MCF 10A (cell line): ENCODE measurements around the gene TUBAL3. TPM values are rescaled to one million over a fixed set of nuclear protein-coding genes. Genes with fewer than 3 reads are reported as not detected.

ENCODE experiments used
- BruUV-seq: library from RNA; stranded (reverse); fragments of 400-500 nt; replicated peaks from 2 replicates; lab custom pipeline; 2021; lab: Mats Ljungman, UMichigan
- CTCF ChIA-PET: fragments of 300-600 bp; sonication (Branson Sonifier 250); formaldehyde crosslinking; extraction: SDS; loops from one replicate; lab custom pipeline; 2021; ENCODE audit warnings: antibody characterized with exemption, inconsistent platforms; lab: Yijun Ruan, JAX
- POLR2A ChIA-PET: fragments of 300-600, 350-650 bp; sonication (Branson Sonifier 250); formaldehyde crosslinking; extraction: SDS; loops from one replicate; lab custom pipeline; 2020; ENCODE audit warnings: antibody characterized with exemption, inconsistent platforms; lab: Yijun Ruan, JAX
- DNase-seq: peaks from one replicate; pipeline ENCODE4 v3.0.0-alpha.2; 2018; ENCODE audit not compliant: unreplicated experiment
- H3K27ac Mint-ChIP-seq: one replicate; pipeline ENCODE4 v1.8.0; 2022; ENCODE audit warnings: mild to moderate bottlenecking, low read depth, mixed read lengths; ENCODE audit not compliant: unreplicated experiment
- H3K27me3 Mint-ChIP-seq: one replicate; pipeline ENCODE4 v1.8.0; 2022; ENCODE audit warnings: mixed read lengths; ENCODE audit not compliant: insufficient read depth, unreplicated experiment
- H3K36me3 Mint-ChIP-seq: one replicate; pipeline ENCODE4 v1.8.0; 2022; ENCODE audit warnings: mild to moderate bottlenecking, moderate library complexity, mixed read lengths; ENCODE audit not compliant: insufficient read depth, unreplicated experiment
- H3K4me1 Mint-ChIP-seq: one replicate; pipeline ENCODE4 v1.8.0; 2022; ENCODE audit warnings: mixed read lengths; ENCODE audit not compliant: insufficient read depth, unreplicated experiment
- H3K4me3 Mint-ChIP-seq: one replicate; pipeline ENCODE4 v1.8.0; 2022; ENCODE audit warnings: mild to moderate bottlenecking, moderate library complexity, mixed read lengths; ENCODE audit not compliant: unreplicated experiment
- H3K9me3 Mint-ChIP-seq: one replicate; pipeline ENCODE4 v1.8.0; 2022; ENCODE audit warnings: mixed read lengths; ENCODE audit not compliant: unreplicated experiment
- CTCF ChIP-seq: fragments of 200-600 bp; IDR thresholded peaks from one replicate; pipeline ENCODE4 v1.8.0; 2022; ENCODE audit warnings: antibody characterized with exemption, mild to moderate bottlenecking; ENCODE audit not compliant: unreplicated experiment
- intact Hi-C: fragments of 100-400 bp; cut with micrococcal nuclease; formaldehyde crosslinking; loops from 2 replicates; pipeline ENCODE4 v1.14.1; 2022
- total RNA-seq: library from RNA; stranded (reverse); gene quantifications from 2 replicates; pipeline ENCODE4 v1.2.3, GENCODE V29; 2022

Gene TUBAL3
- total RNA-seq, 1 experiment from 2014 or later: 0.44 TPM

GRCh38 chr10:5373891-5374611 lies 30.6 kb downstream of the TUBAL3 start:
- POLR2A ChIA-PET: no interaction called here
- Mint-ChIP-seq H3K27ac (no peak overlapping the region), H3K4me1 (no peaks in the 10 kb centered on the region), H3K9me3 (peaks cover 9% of the 10 kb centered on the region), H3K4me3 (no peak overlapping the region), H3K27me3 (no peaks in the 10 kb centered on the region), H3K36me3 (no peaks in the 10 kb centered on the region)
- TF ChIP-seq CTCF: no peak
- CTCF ChIA-PET: interaction anchor here (0.6 to 2.0 kb wide), 4 partner anchors 9 to 559 kb away, joined by 3 to 7 read pairs (median 3); no protein-coding TSS in a partner anchor
- intact Hi-C loops: no loop called here
- no TSS peak for BruUV-seq
- DNase-seq: no peak

- Mint-ChIP-seq H3K27me3 (no peaks in the 10 kb centered on the region), H3K9me3 (peaks cover 9% of the 10 kb centered on the region), H3K27ac (no peak overlapping the region), H3K4me3 (no peak overlapping the region), H3K36me3 (no peaks in the 10 kb centered on the region), H3K4me1 (no peaks in the 10 kb centered on the region)
- CTCF ChIA-PET: interaction anchor here (2.0 kb wide), 1 partner anchor 10 kb away, joined by 7 read pairs; no protein-coding TSS in a partner anchor
- POLR2A ChIA-PET: no interaction called here
- no peak for TF ChIP-seq CTCF
- intact Hi-C loops: no loop called here
- BruUV-seq: no TSS peak
- no peak for DNase-seq
These were observed 31.3 kb downstream of the TUBAL3 start for GRCh38 chr10:5373307-5373706.

- no peak for TF ChIP-seq CTCF
- ChIA-PET CTCF (no interaction called here), POLR2A (no interaction called here)
- Mint-ChIP-seq H3K27me3 (peaks cover 22% of the 10 kb centered on the region), H3K27ac (no peak overlapping the region), H3K9me3 (peaks cover 9% of the 10 kb centered on the region), H3K4me3 (no peak overlapping the region), H3K4me1 (no peaks in the 10 kb centered on the region), H3K36me3 (no peaks in the 10 kb centered on the region)
- intact Hi-C loops: no loop called here
- no TSS peak for BruUV-seq
- no peak for DNase-seq
These were observed 33.9 kb downstream of the TUBAL3 start for GRCh38 chr10:5370493-5371352.
